Activated CD4-positive, alpha-beta T cell treated with anti-CD3 and anti-CD28 coated beads, Interleukin-2, amount 10 ng/mL, durations not matched to agents 7 days and 5 days (primary cell): ENCODE results near the gene SRRM2. TPM values are rescaled to one million over a fixed set of nuclear protein-coding genes. Genes with fewer than 3 reads are reported as not detected.
A peak's percentile ranks its signal among the peaks of the same experiment; 100 is the strongest.

Source experiments
- CTCF ChIA-PET: fragments of 350-600 bp; sonication (Branson Sonifier 250); formaldehyde crosslinking; loops from one replicate; lab custom pipeline; 2021; ENCODE audit warnings: antibody characterized with exemption; lab: Charles Lee
- POLR2A ChIA-PET: fragments of 350-600 bp; sonication (Branson Sonifier 250); formaldehyde crosslinking; loops from one replicate; lab custom pipeline; 2021; ENCODE audit warnings: antibody characterized with exemption; lab: Charles Lee
- DNase-seq: peaks from one replicate; pipeline ENCODE4 v3.0.0-alpha.2; 2020
- H3K27ac Mint-ChIP-seq: one replicate; pipeline ENCODE4 v1.8.0; 2021; ENCODE audit warnings: mild to moderate bottlenecking, moderate library complexity, mixed read lengths
- H3K27me3 Mint-ChIP-seq: one replicate; pipeline ENCODE4 v1.8.0; 2021; ENCODE audit warnings: mixed read lengths
- H3K36me3 Mint-ChIP-seq: one replicate; pipeline ENCODE4 v1.8.0; 2021; ENCODE audit warnings: low read depth, mixed read lengths
- H3K4me1 Mint-ChIP-seq: one replicate; pipeline ENCODE4 v1.8.0; 2021; ENCODE audit warnings: mixed read lengths
- H3K4me3 Mint-ChIP-seq: one replicate; pipeline ENCODE4 v1.8.0; 2021; ENCODE audit warnings: mild to moderate bottlenecking, moderate library complexity, mixed read lengths
- H3K9me3 Mint-ChIP-seq: one replicate; pipeline ENCODE4 v1.8.0; 2021; ENCODE audit warnings: mixed read lengths
- total RNA-seq, 2 experiments: library from RNA; stranded (reverse); gene quantifications; one replicate each; pipeline ENCODE4 v1.2.3, GENCODE V29; 2021

Gene SRRM2
- total RNA-seq, 2 experiments from 2014 or later, result 512 to 565 TPM

GRCh38 chr16:2710021-2710710 is 42.3 kb upstream of the SRRM2 start:
- Mint-ChIP-seq H3K36me3 (peaks cover 3% of the 10 kb centered on the region), H3K4me3 (no peak overlapping the region), H3K27ac (no peak overlapping the region), H3K27me3 (no peaks in the 10 kb centered on the region), H3K4me1 (peaks cover 4% of the 10 kb centered on the region), H3K9me3 (no peaks in the 10 kb centered on the region)
- no peak for DNase-seq
- POLR2A ChIA-PET, result no interaction called here
- CTCF ChIA-PET, result no interaction called here

- ChIA-PET POLR2A (no interaction called here), CTCF (no interaction called here)
- DNase-seq, result no peak
- Mint-ChIP-seq H3K4me1 (peaks cover 8% of the 10 kb centered on the region), H3K36me3 (peaks cover 3% of the 10 kb centered on the region), H3K4me3 (no peak overlapping the region), H3K27me3 (no peaks in the 10 kb centered on the region), H3K9me3 (no peaks in the 10 kb centered on the region), H3K27ac (no peak overlapping the region)
These were observed 41.7 kb upstream of the SRRM2 start for GRCh38 chr16:2710711-2711231.

GRCh38 chr16:2711370-2712062 is 40.9 kb upstream of the SRRM2 start:
- Mint-ChIP-seq H3K36me3 (peaks cover 3% of the 10 kb centered on the region), H3K4me1 (peaks cover 8% of the 10 kb centered on the region), H3K9me3 (no peaks in the 10 kb centered on the region), H3K27me3 (no peaks in the 10 kb centered on the region), H3K27ac (no peak overlapping the region), H3K4me3 (no peak overlapping the region)
- CTCF ChIA-PET, result no interaction called here
- DNase-seq, result no peak
- POLR2A ChIA-PET, result no interaction called here

- Mint-ChIP-seq H3K4me3 (no peak overlapping the region), H3K27ac (no peak overlapping the region), H3K36me3 (peaks cover 3% of the 10 kb centered on the region), H3K4me1 (peaks cover 8% of the 10 kb centered on the region), H3K27me3 (no peaks in the 10 kb centered on the region), H3K9me3 (no peaks in the 10 kb centered on the region)
- ChIA-PET POLR2A (no interaction called here), CTCF (interaction anchor here (0.6 kb wide), 1 partner anchor 195 kb away, joined by 4 read pairs; no protein-coding TSS in a partner anchor)
- no peak for DNase-seq
These were observed 40.4 kb upstream of the SRRM2 start for GRCh38 chr16:2712063-2712441.

- Mint-ChIP-seq H3K27me3 (no peaks in the 10 kb centered on the region), H3K27ac (no peak overlapping the region), H3K4me1 (peaks cover 8% of the 10 kb centered on the region), H3K36me3 (peaks cover 3% of the 10 kb centered on the region), H3K9me3 (no peaks in the 10 kb centered on the region), H3K4me3 (no peak overlapping the region)
- ChIA-PET POLR2A (no interaction called here), CTCF (interaction anchor here (0.6 kb wide), 1 partner anchor 195 kb away, joined by 4 read pairs; no protein-coding TSS in a partner anchor)
- no peak for DNase-seq
These were observed 39.9 kb upstream of the SRRM2 start for GRCh38 chr16:2712546-2712945.

GRCh38 chr16:2713523-2713922 is 38.9 kb upstream of the SRRM2 start:
- no peaks in the 10 kb centered on the region for H3K36me3 Mint-ChIP-seq
- no peak for DNase-seq
- no peaks in the 10 kb centered on the region for H3K27me3 Mint-ChIP-seq
- H3K9me3 Mint-ChIP-seq, result no peaks in the 10 kb centered on the region
- ChIA-PET POLR2A (no interaction called here), CTCF (no interaction called here)
- no peak overlapping the region for H3K27ac Mint-ChIP-seq
- H3K4me1 Mint-ChIP-seq, result peaks cover 10% of the 10 kb centered on the region
- no peak overlapping the region for H3K4me3 Mint-ChIP-seq

- no peak for DNase-seq
- Mint-ChIP-seq H3K27ac (no peak overlapping the region), H3K27me3 (no peaks in the 10 kb centered on the region), H3K4me1 (peaks cover 10% of the 10 kb centered on the region), H3K4me3 (no peak overlapping the region), H3K36me3 (no peaks in the 10 kb centered on the region), H3K9me3 (no peaks in the 10 kb centered on the region)
- ChIA-PET POLR2A (no interaction called here), CTCF (no interaction called here)
These were observed 38.3 kb upstream of the SRRM2 start for GRCh38 chr16:2713985-2714774.

- CTCF ChIA-PET, result no interaction called here
- DNase-seq, result no peak
- no peaks in the 10 kb centered on the region for H3K36me3 Mint-ChIP-seq
- H3K27me3 Mint-ChIP-seq, result no peaks in the 10 kb centered on the region
- H3K4me1 Mint-ChIP-seq, result peaks cover 10% of the 10 kb centered on the region
- POLR2A ChIA-PET, result no interaction called here
- no peak overlapping the region for H3K27ac Mint-ChIP-seq
- no peak overlapping the region for H3K4me3 Mint-ChIP-seq
- no peaks in the 10 kb centered on the region for H3K9me3 Mint-ChIP-seq
These were observed 37.4 kb upstream of the SRRM2 start for GRCh38 chr16:2715064-2715463.

- ChIA-PET CTCF (interaction anchor here (1.3 kb wide), 1 partner anchor 16 kb away, joined by 3 read pairs; no protein-coding TSS in a partner anchor), POLR2A (no interaction called here)
- Mint-ChIP-seq H3K36me3 (no peaks in the 10 kb centered on the region), H3K4me1 (peaks cover 10% of the 10 kb centered on the region), H3K27me3 (no peaks in the 10 kb centered on the region), H3K9me3 (no peaks in the 10 kb centered on the region), H3K27ac (no peak overlapping the region), H3K4me3 (peak overlapping the region; percentile 27)
- peak; percentile 88 for DNase-seq
These were observed 36.9 kb upstream of the SRRM2 start for GRCh38 chr16:2715519-2715918.

- Mint-ChIP-seq H3K4me1 (peaks cover 10% of the 10 kb centered on the region), H3K27ac (no peak overlapping the region), H3K9me3 (no peaks in the 10 kb centered on the region), H3K27me3 (no peaks in the 10 kb centered on the region), H3K36me3 (no peaks in the 10 kb centered on the region), H3K4me3 (peak overlapping the region; percentile 27)
- POLR2A ChIA-PET, result no interaction called here
- CTCF ChIA-PET, result interaction anchor here (1.3 kb wide), 1 partner anchor 17 kb away, joined by 3 read pairs; no protein-coding TSS in a partner anchor
- no peak for DNase-seq
These were observed 36.2 kb upstream of the SRRM2 start for GRCh38 chr16:2715966-2716885.

- ChIA-PET CTCF (interaction anchor here (1.3 kb wide), 1 partner anchor 18 kb away, joined by 3 read pairs; no protein-coding TSS in a partner anchor), POLR2A (no interaction called here)
- Mint-ChIP-seq H3K9me3 (no peaks in the 10 kb centered on the region), H3K4me1 (peaks cover 12% of the 10 kb centered on the region), H3K27ac (no peak overlapping the region), H3K27me3 (no peaks in the 10 kb centered on the region), H3K36me3 (no peaks in the 10 kb centered on the region), H3K4me3 (no peak overlapping the region)
- DNase-seq, result no peak
These were observed 35.5 kb upstream of the SRRM2 start for GRCh38 chr16:2716948-2717347.
